HEK293T (cell line): Measurements from ENCODE around the gene LIN7A.

Experiments
- BHLHE40 ChIP-seq: fragments of 450-650 bp; IDR thresholded peaks from 2 replicates; pipeline ENCODE4 v1.6.1; 2016; ENCODE audit warnings: mild to moderate bottlenecking, moderate library complexity, borderline replicate concordance
- ELF4 ChIP-seq: fragments of 450-650 bp; IDR thresholded peaks from 2 replicates; pipeline ENCODE4 v1.6.1; 2017; ENCODE audit warnings: antibody characterized with exemption
- FOXA1 ChIP-seq: fragments of 450-650 bp; IDR thresholded peaks from 2 replicates; pipeline ENCODE4 v1.6.1; 2016; ENCODE audit warnings: mild to moderate bottlenecking
- FOXK2 ChIP-seq: fragments of 450-650 bp; IDR thresholded peaks from 2 replicates; pipeline ENCODE4 v1.6.1; 2016; ENCODE audit warnings: mild to moderate bottlenecking
- FOXM1 ChIP-seq: fragments of 450-650 bp; IDR thresholded peaks from 2 replicates; pipeline ENCODE4 v1.6.1; 2017; ENCODE audit warnings: mild to moderate bottlenecking, borderline replicate concordance
- HDGF ChIP-seq: fragments of 450-650 bp; IDR thresholded peaks from 2 replicates; pipeline ENCODE4 v1.6.1; 2017; ENCODE audit warnings: antibody characterized with exemption, borderline replicate concordance
- L3MBTL2 ChIP-seq: fragments of 450-650 bp; conservative IDR thresholded peaks from 2 replicates; pipeline ENCODE4 v1.6.1; 2016; ENCODE audit warnings: mild to moderate bottlenecking
- LEF1 ChIP-seq: fragments of 450-650 bp; IDR thresholded peaks from 2 replicates; pipeline ENCODE4 v1.6.1; 2017; ENCODE audit warnings: mild to moderate bottlenecking, borderline replicate concordance
- NFRKB ChIP-seq: fragments of 450-650 bp; IDR thresholded peaks from 2 replicates; pipeline ENCODE4 v1.6.1; 2016; ENCODE audit warnings: mild to moderate bottlenecking, moderate library complexity
- SP1 ChIP-seq: fragments of 450-650 bp; IDR thresholded peaks from 2 replicates; pipeline ENCODE4 v1.6.1; 2017
- SUZ12 ChIP-seq: fragments of 450-650 bp; IDR thresholded peaks from 2 replicates; pipeline ENCODE4 v1.6.1; 2016; ENCODE audit warnings: mild to moderate bottlenecking
- TARDBP ChIP-seq: fragments of 450-650 bp; IDR thresholded peaks from 2 replicates; pipeline ENCODE4 v1.6.1; 2016
- ZNF384 ChIP-seq: fragments of 450-650 bp; IDR thresholded peaks from 2 replicates; pipeline ENCODE4 v1.6.1; 2016

DNA sequence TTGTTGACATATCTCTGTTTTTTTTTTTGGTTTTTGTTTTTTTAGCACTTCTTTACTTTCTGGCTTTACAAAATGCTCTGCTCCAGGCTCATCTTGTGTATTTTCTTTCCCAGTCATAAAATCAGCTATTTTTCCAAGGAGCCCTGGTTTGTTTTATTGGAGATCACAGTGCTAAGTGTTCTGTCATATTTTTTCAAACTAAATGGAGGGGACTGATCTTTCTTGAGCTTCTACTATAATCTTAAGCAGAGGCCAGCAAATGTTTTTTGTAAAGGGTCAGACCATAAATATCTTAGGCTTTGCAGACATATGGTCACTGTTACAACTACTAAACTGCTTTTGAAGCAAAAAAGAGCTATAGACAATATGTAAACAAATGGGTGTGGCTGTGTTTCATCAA lies 30.6 kb upstream of the LIN7A start:
- no peak for TF ChIP-seq SP1
- TF ChIP-seq ELF4: no peak
- TF ChIP-seq HDGF: no peak
- no peak for TF ChIP-seq SUZ12
- no peak for TF ChIP-seq ZNF384
- TF ChIP-seq FOXK2: no peak
- no peak for TF ChIP-seq FOXA1
- TF ChIP-seq NFRKB: no peak
- no peak for TF ChIP-seq LEF1
- TF ChIP-seq BHLHE40: no peak
- TF ChIP-seq TARDBP: no peak
- TF ChIP-seq L3MBTL2: no peak
- no peak for TF ChIP-seq FOXM1
